ENCODE measurements around the gene HEATR9. TPM values are rescaled to one million over a fixed set of nuclear protein-coding genes. Genes with fewer than 3 reads are reported as not detected.

HEATR9 gene
- total RNA-seq, 1 donor from 2014 or later: 0.21 TPM

- no peak for TF ChIP-seq CTCF (IDR thresholded peaks at IDR 0.05)
- Histone ChIP-seq H3K27ac (no peak overlapping the region), H3K27me3 (ENCODE audit: low read depth) (no peaks in the 10 kb centered on the region), H3K4me3 (no peak overlapping the region), H3K9me3 (no peaks in the 10 kb centered on the region), H3K36me3 (peaks cover 77% of the 10 kb centered on the region), H3K4me1 (no peaks in the 10 kb centered on the region)
- peak; percentile 15 to 49 for ATAC-seq
- no peak for DNase-seq
- intact Hi-C loops (cut with DNase I): no loop called here
Measured at GRCh38 chr17:35847633-35848373, 20.9 kb downstream of the HEATR9 start.

GRCh38 chr17:35847006-35847405 lies 21.7 kb downstream of the HEATR9 start:
- Histone ChIP-seq H3K27me3 (ENCODE audit: low read depth) (no peaks in the 10 kb centered on the region), H3K4me3 (no peak overlapping the region), H3K4me1 (no peaks in the 10 kb centered on the region), H3K36me3 (peaks cover 85% of the 10 kb centered on the region), H3K9me3 (no peaks in the 10 kb centered on the region), H3K27ac (no peak overlapping the region)
- DNase-seq: no peak
- no peak for ATAC-seq
- intact Hi-C loops (cut with DNase I): no loop called here
- no peak for TF ChIP-seq CTCF (IDR thresholded peaks at IDR 0.05)

- ATAC-seq: peak in 1 of 2 donors; percentile 22
Measured at GRCh38 chr17:35846055-35846809, 22.5 kb downstream of the HEATR9 start.

GRCh38 chr17:35844547-35844946 lies 24.1 kb downstream of the HEATR9 start:
- no peak for TF ChIP-seq CTCF (IDR thresholded peaks at IDR 0.05)
- Histone ChIP-seq H3K9me3 (no peaks in the 10 kb centered on the region), H3K27ac (no peak overlapping the region), H3K4me3 (no peak overlapping the region), H3K36me3 (peaks cover 99% of the 10 kb centered on the region), H3K27me3 (ENCODE audit: low read depth) (no peaks in the 10 kb centered on the region), H3K4me1 (no peaks in the 10 kb centered on the region)
- intact Hi-C loops (cut with DNase I): no loop called here
- ATAC-seq: no peak
- DNase-seq: no peak

More at GRCh38 chr17:35846055-35846809, 22.5 kb downstream of the HEATR9 start:
- no peak overlapping the region for H3K4me3 ChIP-seq
- no peak for DNase-seq
- peaks cover 93% of the 10 kb centered on the region for H3K36me3 ChIP-seq
- no peaks in the 10 kb centered on the region for H3K9me3 ChIP-seq
- intact Hi-C loops (cut with DNase I): no loop called here
- no peak overlapping the region for H3K27ac ChIP-seq
- no peaks in the 10 kb centered on the region for H3K27me3 ChIP-seq (ENCODE audit: low read depth)
- TF ChIP-seq CTCF (IDR thresholded peaks at IDR 0.05): no peak
- no peaks in the 10 kb centered on the region for H3K4me1 ChIP-seq

GRCh38 chr17:35843698-35844097 lies 25.0 kb downstream of the HEATR9 start:
- intact Hi-C loops (cut with DNase I): no loop called here
- peaks cover 100% of the 10 kb centered on the region for H3K36me3 ChIP-seq

More at GRCh38 chr17:35843698-35844097, 25.0 kb downstream of the HEATR9 start:
- H3K4me3 ChIP-seq: no peak overlapping the region
- TF ChIP-seq CTCF (IDR thresholded peaks at IDR 0.05): no peak
- no peaks in the 10 kb centered on the region for H3K9me3 ChIP-seq
- H3K27ac ChIP-seq: no peak overlapping the region
- no peaks in the 10 kb centered on the region for H3K4me1 ChIP-seq
- ATAC-seq (no peak), DNase-seq (no peak)
- no peaks in the 10 kb centered on the region for H3K27me3 ChIP-seq (ENCODE audit: low read depth)

Measured in lower lobe of right lung (tissue), 2 donors.